HG02938 (cell line): ENCODE data around the gene STOX2.
"Not testable (repeated sequence)": the region's sequence is repeated elsewhere in the genome, so short reads cannot be mapped to it uniquely, and the experiment has no call there.

ENCODE experiments used
- ATAC-seq: cut with Tn5 transposase; IDR thresholded peaks from one replicate; pipeline ENCODE4 v1.9.1; 2021; ENCODE audit warnings: mild to moderate bottlenecking, moderate library complexity; ENCODE audit not compliant: unreplicated experiment

STOX2 gene

GRCh38 chr4:183934761-183935160 lies 29.7 kb downstream of the STOX2 start:
- no peak for ATAC-seq

GRCh38 chr4:183935355-183936005 lies 30.4 kb downstream of the STOX2 start:
- ATAC-seq = no peak

- ATAC-seq = no peak
Measured at GRCh38 chr4:183936047-183936446, 30.9 kb downstream of the STOX2 start.

DNA sequence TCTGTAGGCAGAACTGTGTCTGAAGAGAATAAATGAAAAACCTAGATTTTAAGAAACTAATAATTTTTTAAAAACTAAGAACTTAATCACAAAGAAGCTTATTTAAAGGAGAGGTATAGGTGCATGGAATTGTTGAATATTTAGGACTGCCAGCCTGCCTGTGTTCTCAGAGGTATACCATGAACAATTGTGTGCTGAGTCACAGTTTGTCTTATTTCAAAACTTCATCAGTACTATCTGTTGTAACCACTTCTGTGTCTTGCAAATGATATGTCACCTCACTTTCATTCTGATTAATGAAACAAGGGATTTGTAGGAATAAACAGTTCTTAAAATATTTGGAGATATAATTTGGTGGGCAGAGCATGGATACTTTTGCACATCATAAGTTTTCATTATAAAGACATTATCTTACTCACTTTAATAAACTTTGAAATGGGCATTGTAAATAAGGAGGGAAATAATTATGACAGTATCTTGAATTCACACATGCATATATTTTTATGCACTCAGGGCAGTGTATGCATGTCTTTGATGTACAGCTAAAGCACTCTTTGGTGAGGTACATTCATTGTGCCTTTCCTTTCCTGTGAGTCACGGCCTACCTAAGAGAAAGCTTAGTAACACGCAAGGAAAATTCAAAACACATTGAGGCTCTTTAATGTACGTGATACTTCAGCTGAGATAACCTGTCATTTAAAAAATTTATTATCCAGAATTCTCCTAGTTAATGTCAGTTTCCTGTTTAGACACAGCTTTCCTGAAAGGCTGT lies 31.7 kb downstream of the STOX2 start:
- no peak for ATAC-seq

- ATAC-seq = no peak
Measured at GRCh38 chr4:183940864-183941263, 35.8 kb downstream of the STOX2 start.

DNA sequence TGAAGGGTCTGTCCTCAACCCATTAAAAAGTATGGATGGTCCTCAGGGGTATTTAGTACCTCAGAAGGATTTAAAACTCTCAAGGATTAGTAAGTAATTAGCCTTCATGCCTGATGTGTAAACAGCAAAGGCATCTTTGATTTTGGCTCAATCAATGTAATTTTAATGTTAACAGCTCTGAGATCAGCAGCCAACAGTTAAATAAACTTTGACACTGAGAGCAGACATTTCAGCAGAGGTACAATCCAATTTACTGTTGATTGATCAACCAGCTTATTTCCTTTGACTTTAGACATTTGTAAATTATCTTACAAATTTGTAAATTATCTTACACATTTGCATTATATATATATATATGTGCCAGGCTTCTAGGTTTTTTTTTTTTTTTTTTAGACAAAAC lies 36.9 kb downstream of the STOX2 start:
- ATAC-seq = no peak

- no peak for ATAC-seq
Measured at GRCh38 chr4:183945741-183946140, 40.6 kb downstream of the STOX2 start.

DNA sequence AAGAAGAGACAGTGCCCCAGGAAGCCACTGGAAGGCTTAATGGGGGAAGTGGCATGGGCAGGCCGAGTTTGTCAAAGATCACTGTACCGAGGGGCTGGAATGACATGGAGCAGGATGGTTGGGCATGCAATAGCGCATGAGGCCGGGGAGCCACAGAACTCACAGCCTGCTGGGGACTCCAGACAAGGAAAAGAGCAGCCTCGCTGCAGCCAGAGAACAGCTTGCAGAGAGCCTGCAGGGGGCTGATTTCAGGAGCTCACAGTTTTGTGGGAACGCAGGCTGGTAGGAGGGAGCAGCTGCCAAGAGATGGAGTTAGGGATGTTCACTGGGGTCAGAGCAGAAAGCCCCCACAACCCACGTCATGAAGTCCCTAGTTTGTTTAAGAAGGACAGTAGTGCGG lies 45.4 kb downstream of the STOX2 start:
- no peak for ATAC-seq

DNA sequence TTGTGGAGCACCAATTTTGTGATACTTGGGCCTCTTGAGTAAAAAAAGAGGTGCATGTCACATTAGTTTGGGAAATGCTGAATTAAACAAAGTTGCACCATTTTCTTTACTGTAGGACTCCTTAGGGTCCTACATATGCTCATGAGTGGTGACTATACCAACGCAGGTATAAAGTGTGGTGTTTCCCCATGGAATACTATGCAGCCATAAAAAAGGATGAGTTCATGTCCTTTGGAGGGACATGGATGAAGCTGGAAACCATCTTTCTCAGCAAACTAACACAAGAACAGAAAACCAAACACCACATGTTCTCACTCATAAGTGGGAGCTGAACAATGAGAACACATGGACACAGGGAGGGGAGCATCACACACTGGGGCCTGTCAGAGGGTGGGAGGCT lies 47.5 kb downstream of the STOX2 start:
- not testable (repeated sequence) for ATAC-seq

GRCh38 chr4:183959319-183960045 lies 54.4 kb downstream of the STOX2 start:
- no peak for ATAC-seq

- no peak for ATAC-seq
Measured at GRCh38 chr4:183960046-183960420, 54.9 kb downstream of the STOX2 start.

DNA sequence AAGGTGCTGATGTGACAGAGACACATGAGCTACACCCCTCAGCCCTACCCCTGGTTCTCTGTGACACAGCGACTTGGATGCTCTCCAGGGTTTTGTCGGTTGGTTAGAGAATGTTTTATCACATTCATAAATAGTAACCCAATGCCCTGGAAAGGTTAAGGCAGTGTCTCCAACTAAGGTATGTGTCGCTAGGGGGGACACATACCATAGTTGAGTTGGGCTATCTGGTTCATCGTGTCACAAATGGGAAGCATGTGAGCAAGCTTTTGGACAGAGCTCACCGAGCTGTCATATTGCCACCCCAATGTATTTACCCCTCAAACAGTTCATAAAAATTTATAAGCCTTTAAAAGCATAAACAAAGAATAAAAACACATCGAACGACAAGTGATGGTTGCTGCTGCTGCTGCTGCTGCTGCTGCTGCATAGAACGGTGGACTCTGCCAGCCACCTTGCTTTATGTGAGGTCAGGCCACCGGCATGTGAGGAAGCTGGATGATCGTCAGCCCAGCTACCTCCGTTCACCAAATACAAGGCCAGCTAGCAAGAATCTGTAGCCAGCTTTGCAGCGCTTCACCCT lies 55.9 kb downstream of the STOX2 start:
- no peak for ATAC-seq

- no peak for ATAC-seq
Measured at GRCh38 chr4:183961795-183962194, 56.7 kb downstream of the STOX2 start.

DNA sequence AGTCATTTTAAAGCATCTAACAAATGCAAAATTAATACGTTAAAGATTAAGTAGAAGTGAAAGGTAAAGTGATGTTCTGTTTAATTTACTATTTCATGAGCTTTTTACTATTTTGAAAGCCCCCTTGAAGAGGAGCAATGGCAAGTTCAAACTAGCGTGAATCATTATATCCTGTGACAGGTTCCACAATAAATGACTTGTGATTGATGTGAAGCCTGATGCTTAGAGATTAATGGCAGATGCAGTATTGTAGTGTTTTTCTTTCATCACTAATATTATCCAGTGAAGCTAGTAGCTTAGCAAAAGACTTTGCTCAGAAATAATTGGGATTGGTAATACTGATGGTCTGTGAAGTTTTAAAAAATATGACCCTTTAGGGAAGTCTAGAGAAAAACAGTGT lies 57.3 kb downstream of the STOX2 start:
- no peak for ATAC-seq

DNA sequence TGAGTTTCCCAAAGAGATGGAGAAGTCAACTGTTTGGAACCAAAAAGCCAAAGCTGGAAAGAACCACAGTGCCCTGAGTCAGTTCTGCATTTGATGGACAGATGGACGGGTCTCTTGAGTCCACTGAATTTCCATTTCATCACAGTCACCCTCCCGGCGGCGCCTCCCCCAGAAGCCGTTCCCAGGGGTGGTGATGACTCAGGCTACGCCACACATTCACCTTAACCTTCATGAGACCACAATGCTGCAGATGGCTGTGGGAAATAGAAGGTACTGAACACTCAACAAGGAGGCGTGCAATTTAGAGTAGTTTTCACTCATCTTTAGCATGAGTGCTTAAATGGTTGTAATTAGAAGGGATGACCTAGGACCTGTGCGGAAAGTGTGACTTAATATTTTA lies 61.3 kb downstream of the STOX2 start:
- ATAC-seq = no peak

DNA sequence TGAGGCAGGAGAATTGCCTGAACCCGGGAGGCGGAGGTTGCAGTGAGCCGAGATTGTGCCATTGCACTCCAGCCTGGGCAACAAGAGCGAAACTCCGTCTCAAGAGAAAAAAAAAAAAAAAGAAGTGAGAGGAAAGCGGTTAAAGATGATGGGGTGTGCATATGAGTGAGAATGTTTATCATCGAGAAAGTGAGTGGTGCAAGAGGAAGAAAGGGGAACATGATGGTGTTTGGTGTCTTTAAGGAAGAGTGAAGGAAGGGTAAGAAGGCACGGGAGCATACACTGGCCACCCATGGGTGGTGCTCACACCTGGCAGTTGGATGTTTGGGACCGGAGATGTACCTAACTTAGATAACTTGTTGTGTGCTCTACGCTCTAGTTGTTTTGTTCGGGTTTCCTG lies 62.2 kb downstream of the STOX2 start:
- ATAC-seq = no peak

DNA sequence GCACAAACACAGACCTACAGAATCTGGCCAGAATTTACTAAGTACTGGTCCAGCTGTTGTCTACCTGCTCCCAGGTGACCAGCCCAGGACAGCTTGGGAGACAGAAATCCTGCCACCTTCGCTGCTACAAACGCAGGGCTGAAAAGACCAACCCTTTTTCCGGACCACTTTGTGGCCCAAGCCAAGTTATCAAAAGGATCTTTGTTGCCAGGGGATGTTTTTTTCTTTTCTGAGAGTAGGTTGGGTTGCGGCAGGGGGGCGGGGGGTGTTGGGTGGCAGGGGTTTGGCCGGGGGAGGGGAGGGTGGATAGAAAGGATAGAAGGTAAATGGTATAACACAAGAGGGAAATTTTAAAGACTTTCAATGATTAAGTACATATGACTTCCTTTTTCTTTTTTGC lies 63.4 kb downstream of the STOX2 start:
- no peak for ATAC-seq

DNA sequence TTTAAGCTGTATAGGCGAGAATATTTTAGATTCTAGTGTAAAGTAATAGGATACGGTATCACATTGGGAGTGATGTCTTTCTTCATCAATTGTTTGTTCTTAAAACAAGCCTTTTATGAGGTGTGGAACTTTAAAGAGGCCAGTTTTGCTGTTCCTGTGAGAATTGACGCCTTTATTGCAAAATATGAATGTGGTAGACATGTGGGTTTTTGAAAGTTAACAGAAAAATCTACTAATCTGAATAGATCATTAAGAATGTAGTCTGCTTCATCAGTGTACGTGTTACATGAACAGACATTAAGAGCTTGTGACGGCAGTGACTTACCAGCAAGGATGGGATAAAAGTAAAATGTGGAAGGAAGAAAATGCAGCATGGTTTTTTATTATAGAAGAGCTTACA lies 63.8 kb downstream of the STOX2 start:
- ATAC-seq = no peak

DNA sequence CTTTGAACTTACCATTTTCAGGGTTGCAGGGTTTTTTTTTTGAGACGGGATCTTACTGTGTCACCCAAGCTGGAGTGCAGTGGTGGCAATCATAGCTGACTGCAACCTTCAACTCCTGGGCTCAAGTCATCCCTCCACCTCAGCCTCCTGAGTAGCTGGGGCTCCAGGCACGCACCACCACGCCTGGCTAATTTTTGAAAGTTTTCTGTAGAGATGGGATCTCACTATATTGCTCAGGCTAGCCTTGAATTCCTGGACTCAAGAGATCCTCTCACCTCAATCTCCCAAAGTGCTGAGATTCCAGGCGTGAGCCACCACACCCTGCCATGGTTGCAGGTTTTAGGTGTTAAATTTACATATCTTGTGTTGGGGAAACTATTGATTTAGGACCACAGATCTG lies 64.5 kb downstream of the STOX2 start:
- no peak for ATAC-seq

- no peak for ATAC-seq
Measured at GRCh38 chr4:183971929-183972490, 66.9 kb downstream of the STOX2 start.

GRCh38 chr4:183977707-183978106 lies 72.6 kb downstream of the STOX2 start:
- no peak for ATAC-seq
